Right hindlimb (tissue), 1 donor: ENCODE results near the gene SMYD2.

Experiments used
- DNase-seq: peaks from one replicate; pipeline ENCODE4 v3.0.0-alpha.2; 2018

The SMYD2 gene

DNA sequence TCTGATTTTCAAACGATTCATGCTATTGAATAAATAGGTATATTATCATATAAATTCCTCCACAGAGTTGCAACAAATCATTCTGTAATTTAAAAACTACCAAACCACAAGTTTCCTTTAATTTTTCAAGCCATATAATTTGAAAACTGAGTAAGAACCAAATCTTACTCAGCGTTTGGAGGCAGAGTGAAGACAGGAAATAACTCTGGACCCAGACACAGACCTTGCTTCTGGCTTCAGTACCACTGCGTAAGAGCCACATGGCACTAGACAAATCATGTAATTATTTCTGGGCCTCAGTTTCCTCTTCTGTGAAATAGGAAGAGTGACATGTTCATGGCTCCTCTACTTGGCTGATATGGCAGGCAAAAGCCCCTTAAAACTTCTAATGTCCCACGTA, 82.4 kb downstream of the SMYD2 start:
- no peak for DNase-seq

DNA sequence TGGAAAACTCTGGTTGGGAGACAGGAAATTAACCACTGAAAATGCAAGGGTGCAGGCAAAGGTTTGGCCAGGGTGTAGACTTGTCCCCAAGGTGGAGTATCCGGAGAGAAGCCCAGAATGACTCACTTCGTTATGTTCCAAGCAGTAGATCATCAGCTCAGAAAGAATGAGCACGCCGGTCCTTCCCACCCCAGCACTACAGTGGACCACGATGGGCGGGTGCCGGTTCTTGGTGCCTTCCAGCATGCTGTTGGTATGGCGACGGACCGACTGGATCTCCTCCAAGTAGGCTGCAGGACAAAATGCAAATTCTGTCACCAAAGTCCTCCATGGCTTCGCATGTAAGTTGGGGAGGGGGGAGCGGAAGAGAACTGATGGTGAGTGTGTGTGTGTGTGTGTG, 83.4 kb downstream of the SMYD2 start:
- DNase-seq = peak; percentile 61

DNA sequence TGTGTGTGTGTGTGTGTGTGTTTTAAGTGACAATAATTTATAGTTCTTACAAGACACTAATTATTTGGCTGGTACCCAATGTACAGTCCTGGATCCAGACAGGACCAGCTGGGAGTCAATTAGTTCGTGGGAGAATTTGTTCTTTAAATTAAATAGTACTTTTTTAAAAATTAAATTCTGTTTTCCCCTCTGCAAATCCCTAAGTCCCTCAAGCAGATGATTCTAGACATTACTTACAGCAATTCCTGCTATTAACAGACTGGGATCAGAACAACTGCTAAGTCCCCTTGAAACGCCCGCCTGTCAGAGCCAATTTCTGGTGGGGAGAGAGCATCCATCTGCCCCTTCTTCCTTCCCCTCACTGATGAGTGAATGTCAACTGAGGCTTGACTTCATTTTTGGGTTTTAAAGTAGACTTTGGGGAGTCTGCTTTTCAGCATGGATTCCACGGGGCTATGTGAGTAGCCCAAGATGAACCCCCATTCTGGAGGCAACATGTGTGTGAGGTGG, 83.9 kb downstream of the SMYD2 start:
- peak; percentile 48 for DNase-seq

DNA sequence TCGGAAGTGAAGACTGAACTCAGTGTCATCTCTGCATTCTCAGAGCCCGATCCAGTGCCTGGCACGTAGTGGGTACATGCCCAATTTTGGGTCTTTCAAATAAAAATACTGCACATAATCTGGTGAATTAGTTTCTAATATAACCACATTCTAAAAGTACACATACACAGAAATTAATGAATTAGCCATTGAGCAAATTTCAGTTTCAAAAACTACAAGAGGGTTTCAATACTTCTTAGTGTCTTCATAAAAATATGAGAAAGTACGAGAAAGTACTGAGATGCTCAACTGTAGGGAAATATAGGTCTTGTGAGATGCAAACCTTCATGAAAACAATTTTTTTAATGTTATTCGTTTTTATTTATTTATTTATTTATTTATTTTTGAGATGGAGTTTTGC, 86.9 kb downstream of the SMYD2 start:
- DNase-seq = no peak

DNA sequence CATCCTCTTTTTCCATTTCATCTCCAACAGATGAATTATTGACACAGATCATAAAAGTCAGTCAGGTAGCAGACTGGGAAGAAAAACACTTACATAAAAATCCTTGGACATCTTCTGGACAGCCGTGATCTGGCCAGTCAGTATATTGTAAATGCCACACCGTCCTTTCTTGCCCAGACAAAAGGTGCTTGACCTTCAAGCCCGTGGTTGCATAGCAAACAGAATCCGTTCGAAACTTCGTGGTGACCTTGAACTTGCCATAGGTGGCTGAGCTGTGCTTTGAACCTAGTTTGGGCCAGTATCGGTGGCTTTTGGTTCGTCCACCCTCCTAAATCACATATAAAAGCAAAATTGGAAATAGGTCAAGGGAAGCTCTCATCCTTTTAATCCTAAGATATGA, 88.4 kb downstream of the SMYD2 start:
- no peak for DNase-seq

DNA sequence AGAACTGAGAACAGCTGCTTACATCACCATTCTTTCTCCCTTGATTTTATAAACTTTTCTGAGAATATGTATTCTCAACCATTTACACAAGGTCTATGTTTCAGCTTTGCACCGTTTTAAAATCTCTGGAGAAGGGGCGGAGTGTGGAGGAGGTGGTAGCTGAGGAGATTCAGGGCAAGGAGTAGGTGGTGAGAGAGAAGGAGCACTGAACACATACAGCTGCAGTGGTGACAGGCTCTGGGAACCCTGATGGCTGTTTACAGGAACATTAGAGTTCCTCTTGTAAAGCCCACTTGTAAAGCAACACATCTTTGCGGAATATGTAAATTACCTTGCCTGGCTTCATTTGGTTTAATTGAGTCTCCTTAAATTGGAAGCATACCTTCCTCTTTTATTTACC, 89.7 kb downstream of the SMYD2 start:
- DNase-seq = no peak

DNA sequence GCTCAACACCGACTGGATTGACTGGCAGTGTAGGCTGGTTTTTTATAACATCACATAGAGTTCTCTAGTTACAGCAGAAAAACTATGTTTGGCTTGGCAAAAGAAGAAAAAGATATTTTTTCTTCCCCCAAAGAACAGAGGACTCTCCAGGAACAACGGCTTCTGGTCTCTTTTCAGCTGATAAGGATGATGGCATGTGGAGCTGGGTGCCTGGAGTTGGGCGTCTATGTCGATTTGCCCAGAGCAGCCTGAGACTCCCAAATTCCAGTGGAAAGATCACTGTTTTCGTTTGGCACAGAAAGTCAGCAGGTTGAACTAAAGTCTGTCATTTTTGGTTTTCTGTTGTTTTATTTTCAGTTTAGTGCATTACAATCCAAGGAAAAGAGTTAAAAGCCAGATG, 91.1 kb downstream of the SMYD2 start:
- DNase-seq = no peak

DNA sequence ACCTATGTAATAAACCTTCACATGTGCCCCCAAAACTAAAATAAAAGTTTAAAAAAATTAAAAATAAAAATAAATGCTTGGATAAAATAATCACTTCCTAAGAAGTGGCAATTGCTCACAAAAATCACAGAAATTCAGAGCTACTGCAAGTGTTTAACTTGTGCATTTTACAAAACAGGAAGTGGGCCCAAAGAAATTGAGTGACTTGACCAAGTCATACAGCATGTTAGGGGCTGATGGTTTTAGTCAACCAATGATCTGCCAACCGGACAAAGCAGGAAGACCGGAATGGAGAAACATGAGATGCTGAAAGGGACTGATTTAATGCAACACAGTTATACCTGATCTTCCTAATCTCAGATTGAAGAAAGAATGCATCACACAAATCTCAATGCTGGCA, 96.5 kb downstream of the SMYD2 start:
- DNase-seq = no peak

DNA sequence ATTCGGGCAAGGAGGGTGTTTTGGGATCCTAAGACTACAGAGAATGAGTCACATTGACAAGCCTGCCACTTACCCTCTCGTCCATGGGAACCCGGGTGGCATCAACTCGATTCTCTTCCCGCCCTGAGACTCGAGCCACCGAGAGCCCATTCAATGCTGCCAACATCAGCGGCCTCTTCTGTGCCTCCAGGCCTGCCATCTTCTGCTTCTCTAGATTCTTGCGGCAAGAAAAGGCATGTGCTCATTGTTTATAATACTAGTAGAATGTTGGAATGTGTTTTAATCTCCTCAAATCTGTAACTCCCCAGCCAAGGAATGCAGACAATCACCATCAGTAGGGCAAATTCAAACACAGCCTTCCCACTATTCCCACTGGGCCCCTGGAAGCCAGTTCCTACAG, 96.9 kb downstream of the SMYD2 start:
- no peak for DNase-seq

DNA sequence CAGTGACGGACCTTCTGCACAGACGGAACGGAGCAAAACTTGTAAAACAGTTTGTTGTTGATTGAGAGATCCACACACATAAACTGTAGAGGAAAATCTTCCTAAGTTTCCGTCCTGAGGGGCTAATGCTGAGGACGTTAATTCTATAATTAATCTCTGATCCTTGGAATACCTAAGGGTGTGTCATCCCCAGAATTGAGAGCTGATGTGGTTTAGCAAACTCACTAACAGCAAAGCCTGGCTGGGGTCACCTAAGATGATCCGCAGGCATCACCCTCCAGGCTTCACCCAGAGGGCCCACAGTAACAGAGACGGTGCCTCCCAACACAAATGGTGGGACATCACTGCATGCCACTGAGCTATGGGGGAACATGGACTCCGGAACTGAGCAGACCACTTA, 97.5 kb downstream of the SMYD2 start:
- DNase-seq = no peak

DNA sequence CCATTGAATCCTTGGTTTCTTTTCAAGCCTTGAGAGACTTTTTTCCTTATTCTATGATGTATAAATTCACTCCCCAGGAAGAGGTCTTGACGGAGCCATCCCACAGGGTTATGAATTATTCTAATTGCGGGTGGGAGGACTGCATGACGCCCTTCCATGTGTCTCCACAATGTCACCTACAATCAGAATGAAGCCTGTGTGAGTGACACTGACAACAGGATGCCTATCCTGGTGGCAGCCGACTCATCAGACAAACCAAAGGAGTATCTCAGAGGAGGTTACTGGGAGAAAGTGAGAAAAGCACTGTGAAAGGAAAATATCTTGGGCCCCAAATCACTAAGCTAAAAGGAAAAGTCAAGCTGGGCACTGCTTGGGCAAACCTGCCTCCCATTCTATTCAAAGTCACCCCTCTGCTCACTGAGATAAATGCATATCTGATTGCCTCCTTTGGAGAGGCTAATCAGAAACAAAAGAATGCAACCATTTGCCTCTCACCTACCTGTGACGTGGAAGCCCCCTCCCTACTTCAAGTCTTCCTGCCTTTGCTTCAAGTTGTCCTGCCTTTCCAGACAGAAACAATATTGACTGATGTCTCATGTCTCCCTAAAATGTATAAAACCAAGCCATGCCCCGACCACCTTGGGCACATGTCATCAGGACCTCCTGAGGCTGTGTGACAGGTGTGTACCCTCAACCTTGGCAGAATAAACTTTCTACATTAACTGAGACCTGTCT, 98.4 kb downstream of the SMYD2 start:
- no peak for DNase-seq

DNA sequence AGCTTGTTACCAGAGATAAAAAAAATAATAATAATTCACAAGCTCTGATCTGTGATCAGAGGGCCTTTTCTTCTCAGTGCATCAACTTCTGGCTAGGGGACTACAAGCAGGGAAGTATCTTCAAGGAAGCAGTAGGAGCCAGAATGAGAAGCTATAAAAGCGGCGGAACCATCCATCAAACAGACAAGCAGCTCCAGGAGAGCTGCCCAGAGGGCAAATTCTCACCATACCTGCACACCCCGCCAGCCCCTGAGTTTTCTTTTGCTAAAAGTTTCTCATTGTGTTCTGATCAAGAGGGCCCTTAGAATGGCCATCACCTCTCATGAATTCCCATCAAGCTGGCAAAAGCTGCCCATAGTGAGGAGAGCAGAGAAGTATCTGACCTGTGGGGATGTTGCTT, 99.4 kb downstream of the SMYD2 start:
- no peak for DNase-seq

DNA sequence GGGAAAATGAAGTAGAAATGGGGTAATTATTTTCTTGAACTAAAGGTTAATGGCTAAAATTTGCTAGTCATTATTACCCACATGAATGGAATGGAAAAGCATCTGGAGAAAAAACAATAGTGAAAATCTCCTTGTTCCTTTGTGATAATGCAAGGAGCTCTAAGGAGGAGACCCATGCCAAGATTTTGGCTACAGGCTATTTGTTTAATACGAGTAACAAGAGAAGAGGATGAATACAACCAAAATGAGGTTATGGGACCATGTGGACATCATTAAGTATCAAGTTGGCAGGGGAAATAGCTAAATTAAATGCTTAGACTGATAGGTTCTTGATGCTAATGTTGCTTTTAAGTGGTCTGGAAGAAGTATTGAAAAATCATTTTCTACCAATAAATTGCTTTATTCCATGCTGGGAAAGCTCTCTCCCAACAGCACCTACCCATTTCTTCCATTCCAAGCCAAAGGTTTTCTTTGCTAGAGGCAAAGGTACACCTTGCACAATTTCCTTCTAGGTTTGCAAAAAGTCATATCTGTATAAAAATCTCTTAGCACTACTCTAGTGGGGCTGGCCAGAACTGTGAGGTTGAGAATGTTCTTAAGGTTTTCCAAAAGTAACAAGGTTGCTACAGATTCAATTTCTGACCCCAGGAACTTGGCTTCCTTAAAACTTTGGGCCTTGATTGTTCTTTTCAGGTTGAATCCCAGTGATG, 100.2 kb downstream of the SMYD2 start:
- DNase-seq = no peak

DNA sequence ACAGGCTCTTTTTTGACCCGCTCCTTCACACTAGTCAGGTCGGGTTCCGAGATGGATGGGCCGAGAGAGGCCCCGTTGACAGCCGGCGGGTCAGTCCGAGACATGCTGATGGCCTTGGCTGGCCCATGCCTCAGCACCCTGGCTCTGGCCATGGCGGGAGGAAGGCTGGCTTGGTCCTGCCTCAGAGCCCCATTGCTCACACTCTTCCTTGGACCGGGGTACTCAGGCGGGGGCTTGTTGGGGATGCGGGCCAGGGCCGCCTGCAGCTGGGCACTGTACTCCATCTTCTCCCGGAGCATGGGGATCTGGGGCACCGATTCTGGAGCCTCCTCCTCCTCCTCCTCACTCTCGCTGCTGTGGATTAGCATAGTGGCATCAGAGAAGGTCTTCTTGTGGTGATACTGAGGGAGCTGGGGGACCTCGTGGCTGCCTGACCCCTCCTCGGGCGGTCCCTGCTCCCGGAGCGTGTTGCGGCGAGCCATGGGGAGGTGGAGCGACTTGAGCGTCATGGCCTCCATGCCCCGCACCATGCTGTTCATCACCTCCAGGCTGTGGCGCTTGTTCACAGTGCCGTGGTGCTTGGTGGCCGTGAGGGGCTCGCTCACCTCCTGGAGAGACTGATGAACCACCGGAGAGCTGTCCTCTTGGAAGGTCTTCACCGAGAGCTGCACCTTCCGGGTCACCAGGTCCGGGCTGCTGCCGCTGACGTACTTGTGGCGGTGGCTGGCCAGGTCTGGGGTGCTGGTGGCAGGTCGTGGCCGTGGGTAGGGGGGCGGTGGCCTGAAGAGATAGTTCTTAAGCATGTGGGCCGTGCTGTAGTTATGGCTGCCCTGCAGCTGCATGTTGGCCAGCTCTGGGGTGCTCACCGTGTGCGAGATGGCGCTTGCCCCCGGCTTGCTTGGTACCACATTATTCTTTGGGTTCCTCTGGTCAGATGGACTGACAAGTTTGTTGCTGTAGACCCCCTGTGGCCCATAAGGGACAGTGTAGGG, 102.7 kb downstream of the SMYD2 start:
- DNase-seq = no peak

DNA sequence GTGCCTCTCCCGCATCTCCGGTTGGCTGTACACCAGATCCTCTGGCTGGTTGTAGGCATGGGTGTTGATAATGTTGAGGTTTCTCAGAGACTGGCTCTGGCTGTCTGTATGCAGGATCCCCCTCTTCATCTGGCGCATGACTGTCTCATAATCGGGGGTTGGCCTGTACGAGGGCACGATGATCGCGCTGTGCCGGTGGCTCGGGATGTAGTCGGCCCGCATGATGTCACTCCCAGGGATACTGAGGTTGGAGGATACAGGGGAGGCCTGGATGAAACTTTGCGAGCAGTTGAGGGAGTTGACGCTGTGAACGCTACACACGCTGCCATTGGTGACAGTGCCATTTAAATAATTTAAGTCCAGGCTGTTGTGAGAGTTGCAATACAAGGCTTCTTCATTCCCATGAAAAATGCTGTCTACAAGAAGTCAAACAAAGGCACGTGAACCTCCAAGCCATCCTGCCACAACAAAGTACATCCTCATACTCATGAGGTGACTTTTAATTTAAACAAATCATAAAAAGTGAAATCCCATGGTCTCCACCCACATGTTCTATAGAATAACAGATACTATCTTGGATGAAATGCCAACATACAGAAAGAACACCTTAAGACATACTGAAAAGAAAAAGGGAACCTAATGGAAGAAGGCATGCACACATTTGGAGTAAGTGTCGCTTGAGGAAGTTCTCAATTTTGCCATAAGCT, 103.6 kb downstream of the SMYD2 start:
- no peak for DNase-seq

DNA sequence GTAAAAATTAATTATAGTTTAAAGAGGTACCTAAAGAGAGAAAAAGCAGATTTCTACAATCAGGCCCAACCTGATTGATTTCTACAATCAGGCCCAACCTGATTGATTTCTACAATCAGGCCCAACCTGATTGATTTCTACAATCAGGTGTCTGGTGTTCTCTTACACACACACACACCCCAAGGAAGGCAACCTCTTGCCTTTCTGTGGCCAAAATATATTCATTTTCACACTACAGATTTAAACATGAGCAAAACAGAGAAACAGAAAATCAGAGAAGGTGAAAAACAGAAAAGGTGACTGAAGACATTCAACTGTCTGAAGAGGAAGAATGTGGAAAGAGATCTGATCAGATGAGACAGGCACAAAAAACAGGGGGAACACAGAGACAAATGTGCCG, 104.5 kb downstream of the SMYD2 start:
- DNase-seq = no peak

DNA sequence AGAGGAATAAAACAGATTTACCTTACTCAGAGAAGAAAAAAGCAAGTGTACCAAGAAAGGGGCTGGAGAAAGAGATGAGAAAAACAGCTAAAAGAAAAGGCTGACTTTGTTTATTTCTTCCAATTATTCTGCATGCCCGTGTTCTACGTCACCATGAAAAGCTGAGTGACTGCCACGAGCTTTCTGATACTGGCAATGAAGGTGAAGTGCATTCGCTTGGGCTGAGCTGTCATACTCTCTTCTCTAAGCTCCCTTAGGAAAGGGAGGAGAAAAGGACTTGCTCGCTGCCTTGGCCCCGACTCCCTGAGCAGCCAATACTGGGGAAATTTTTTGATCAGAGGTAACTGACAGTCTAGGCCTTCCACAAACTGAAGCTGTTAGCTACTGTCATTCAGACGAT, 105.4 kb downstream of the SMYD2 start:
- DNase-seq = no peak
